Renal cortex interstitium (tissue), 15 donors: ENCODE measurements around the gene TNNI3. TPM values are rescaled to one million over a fixed set of nuclear protein-coding genes. Genes with fewer than 3 reads are reported as not detected.
"Not testable (repeated sequence)": the region's sequence is repeated elsewhere in the genome, so short reads cannot be mapped to it uniquely, and the experiment has no call there.

Experiments used
- DNase-seq, 11 donors: peaks; one replicate each; pipeline ENCODE4 v3.0.0-alpha.2; 2013; ENCODE audit warnings: low read depth in 9 of 11, low spot score in 4 of 11; ENCODE audit errors: extremely low read depth in 1 of 11
- long read RNA-seq, 16 experiments: transcript quantifications; one replicate each; lab custom pipeline, GENCODE V29; 2026
- polyA plus RNA-seq, 3 donors: library from polyadenylated mRNA; unstranded; fragments of 120-200 nt; gene quantifications; one replicate each; pipeline ENCODE4 v1.2.1, GENCODE V29; 2013; ENCODE audit not compliant: insufficient read length in 3 of 3

Gene TNNI3
- polyA plus RNA-seq = 1 to 10 TPM; 3.4 to 3.7 (median 3.5) TPM
- long read RNA-seq, donor 1, partial matches to known transcripts = 0 of 5 reads
- long read RNA-seq, donor 1, other reads (novel, unspliced or antisense) = 0 of 5 reads
- long read RNA-seq, donor 2, partial matches to known transcripts = 0 of 2 reads
- long read RNA-seq, donor 2, other reads (novel, unspliced or antisense) = 0 of 2 reads
- long read RNA-seq, donor 3, transcript TNNI3-207 (5 exons, 669 nt) = major isoform, 5 of 6 reads
- long read RNA-seq, donor 3, partial matches to known transcripts = 0 of 6 reads
- long read RNA-seq, donor 3, other reads (novel, unspliced or antisense) = 0 of 6 reads
- long read RNA-seq, donor 4, partial matches to known transcripts = 0 of 4 reads
- long read RNA-seq, donor 4, other reads (novel, unspliced or antisense) = 0 of 4 reads
- long read RNA-seq, donor 5, partial matches to known transcripts = 0 of 5 reads
- long read RNA-seq, donor 5, other reads (novel, unspliced or antisense) = 0 of 5 reads
- long read RNA-seq, donor 6, partial matches to known transcripts = 0 of 1 reads
- long read RNA-seq, donor 6, other reads (novel, unspliced or antisense) = 0 of 1 reads
- long read RNA-seq, donor 7, partial matches to known transcripts = 0 of 5 reads
- long read RNA-seq, donor 7, other reads (novel, unspliced or antisense) = 0 of 5 reads
- long read RNA-seq, donor 8, partial matches to known transcripts = 0 of 6 reads
- long read RNA-seq, donor 8, other reads (novel, unspliced or antisense) = 0 of 6 reads
- long read RNA-seq, donor 9, partial matches to known transcripts = 0 of 6 reads
- long read RNA-seq, donor 9, other reads (novel, unspliced or antisense) = 0 of 6 reads
- long read RNA-seq, donor 10, partial matches to known transcripts = 0 of 5 reads
- long read RNA-seq, donor 10, other reads (novel, unspliced or antisense) = 0 of 5 reads
- long read RNA-seq, donor 11, partial matches to known transcripts = 0 of 3 reads
- long read RNA-seq, donor 11, other reads (novel, unspliced or antisense) = 0 of 3 reads
- long read RNA-seq, donor 12 = 0 reads
- long read RNA-seq, donor 13, transcript TNNI3-202 (4 exons, 699 nt) = major isoform, 6 of 10 reads
- long read RNA-seq, donor 13, partial matches to known transcripts = 0 of 10 reads
- long read RNA-seq, donor 13, other reads (novel, unspliced or antisense) = 0 of 10 reads
- long read RNA-seq, donor 14, partial matches to known transcripts = 0 of 3 reads
- long read RNA-seq, donor 14, other reads (novel, unspliced or antisense) = 0 of 3 reads
- long read RNA-seq, donor 15 = 0 reads
- long read RNA-seq, donor 16, transcript TNNI3-207 (5 exons, 669 nt) = major isoform, 6 of 11 reads
- long read RNA-seq, donor 16, partial matches to known transcripts = 0 of 11 reads
- long read RNA-seq, donor 16, other reads (novel, unspliced or antisense) = 0 of 11 reads

GRCh38 chr19:55157064-55157908, at the start of gene TNNI3:
Gene TNNI3, minus strand, starts transcription at chr19:55157732. Its CDS starts 143 bp downstream, at chr19:55157589.
- DNase-seq = no peak

DNA sequence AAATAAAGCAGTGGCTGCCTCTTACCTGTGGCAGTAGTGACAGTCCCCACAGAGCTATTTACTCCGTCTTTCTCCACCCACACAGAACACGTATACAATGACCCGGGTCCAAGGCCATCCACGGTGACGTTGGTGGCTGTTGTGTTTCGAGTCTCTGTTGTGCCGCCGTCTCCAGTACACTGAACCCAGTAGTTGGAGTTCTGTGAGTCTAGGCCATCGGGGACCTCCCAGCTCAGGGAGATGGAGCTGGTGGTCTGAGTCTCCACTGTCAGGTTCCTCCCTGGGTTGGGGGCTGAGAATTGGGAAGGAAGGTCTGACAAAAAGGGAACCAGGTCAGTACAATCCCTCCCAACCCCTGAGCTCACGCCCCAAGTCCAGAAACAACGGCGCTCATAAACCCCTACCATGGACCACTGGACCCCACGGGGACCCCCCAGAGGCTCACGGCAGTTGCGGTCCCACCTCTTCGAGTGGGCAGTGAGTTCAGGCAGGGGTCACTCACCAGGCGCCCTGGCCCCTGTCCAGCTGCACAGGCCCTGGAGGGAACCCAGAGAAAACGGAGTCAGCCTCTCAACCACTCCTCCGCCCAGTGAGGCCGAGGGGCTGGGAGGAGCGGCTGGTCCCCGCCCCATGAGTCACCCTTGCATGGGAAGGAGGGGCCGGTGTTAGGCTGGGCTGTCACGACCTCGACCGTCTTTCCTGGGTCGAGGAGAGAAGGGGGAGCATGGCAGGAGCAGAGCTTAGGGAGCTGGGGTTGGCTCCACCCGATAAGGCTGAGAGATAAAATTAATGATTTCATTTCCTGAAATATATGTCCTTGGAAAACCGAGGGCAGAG, 49.4 kb upstream of the TNNI3 start:
- DNase-seq = peak in 6 of 11 donors; percentile 16 to 60 (median 30)

DNA sequence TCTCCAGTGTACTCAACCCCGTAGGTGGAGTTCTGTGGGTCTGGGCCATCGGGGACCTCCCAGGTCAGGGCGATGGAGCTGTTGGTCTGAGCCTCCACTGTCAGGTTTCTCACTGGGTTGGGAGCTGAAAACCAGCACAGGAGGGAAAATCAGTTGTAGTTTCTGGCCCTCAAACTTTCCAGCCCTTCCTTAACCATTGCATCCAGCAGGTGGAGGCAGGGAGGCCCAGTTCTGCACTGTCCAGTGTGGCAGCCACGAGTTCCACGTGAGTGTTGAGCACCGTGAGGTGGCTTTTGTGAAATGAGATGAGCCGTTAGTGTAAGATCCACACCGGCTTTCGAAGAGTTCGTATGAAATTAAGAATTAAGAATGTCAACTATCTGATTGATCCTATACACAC, 44.7 kb upstream of the TNNI3 start:
- not testable (repeated sequence) for DNase-seq

DNA sequence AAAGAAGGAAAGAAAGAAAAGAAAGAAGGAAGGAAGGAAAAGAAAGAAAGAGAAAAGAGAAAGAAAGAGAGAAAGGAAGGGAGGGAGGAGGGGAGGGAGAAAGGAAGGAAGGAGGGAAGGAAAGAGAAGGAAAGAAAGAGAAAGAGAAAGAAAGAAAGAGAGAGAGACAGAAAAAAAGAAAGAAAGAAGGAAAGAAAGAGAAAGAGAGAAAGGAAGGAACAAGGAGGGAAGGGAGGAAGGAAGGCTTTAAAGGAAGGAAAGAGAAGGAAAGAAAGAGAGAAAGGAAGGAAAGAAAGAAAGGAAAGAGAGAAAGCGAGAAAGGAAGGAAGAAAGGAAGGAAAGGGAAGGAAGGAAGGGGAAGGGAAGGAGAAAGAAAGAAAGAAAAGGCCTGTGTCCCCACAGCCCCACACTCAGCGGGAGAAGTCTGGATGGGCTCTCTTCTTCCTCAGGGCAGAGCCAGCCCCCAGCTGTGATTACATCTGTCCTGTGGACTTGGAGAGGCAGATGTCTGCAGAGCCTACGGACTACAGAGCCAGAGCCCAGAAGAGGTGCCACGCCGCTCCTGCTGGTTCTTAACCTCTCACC, 42.2 kb upstream of the TNNI3 start:
- DNase-seq = no peak

DNA sequence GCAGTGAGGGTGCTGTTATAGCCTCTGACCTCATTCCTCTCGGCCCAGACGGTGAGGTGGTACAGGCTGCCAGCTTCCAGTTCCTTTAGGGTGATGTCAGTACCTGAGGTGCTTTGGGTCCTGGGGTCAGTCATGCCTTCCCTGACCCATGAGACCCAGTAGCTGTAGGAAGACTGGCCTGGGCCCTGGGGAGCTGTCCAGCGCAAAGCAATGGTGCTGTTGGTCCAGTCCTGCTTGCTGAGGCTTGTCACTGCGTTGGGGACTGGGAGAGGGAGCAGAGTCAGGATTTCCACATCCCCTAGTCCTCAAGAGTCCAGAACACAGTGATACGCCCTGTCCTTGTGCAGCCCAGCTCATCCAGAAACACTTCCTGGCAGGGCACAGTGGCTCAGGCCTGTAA, 41.1 kb upstream of the TNNI3 start:
- DNase-seq = no peak

DNA sequence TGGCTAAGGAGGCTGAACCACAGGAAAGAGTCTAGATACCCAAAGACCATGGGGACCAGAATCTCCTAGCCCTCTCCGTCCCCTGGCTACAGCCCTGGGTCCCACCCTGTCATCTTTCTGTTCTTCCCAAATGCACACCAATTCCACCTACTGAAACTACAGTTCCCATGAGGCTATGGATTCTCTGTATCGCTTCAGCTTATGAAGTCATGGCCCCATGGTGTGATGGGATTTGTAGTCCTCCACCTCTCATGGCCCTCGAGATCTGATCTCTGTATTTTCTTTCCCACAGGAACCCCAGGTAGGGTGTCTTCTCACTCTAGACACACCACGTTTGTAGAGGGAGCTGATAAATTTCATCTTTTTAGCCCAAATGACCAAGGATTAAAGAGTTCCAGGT, 40.0 kb upstream of the TNNI3 start:
- no peak for DNase-seq

- no peak for DNase-seq
These were observed 39.3 kb upstream of the TNNI3 start for GRCh38 chr19:55196803-55197202.

DNA sequence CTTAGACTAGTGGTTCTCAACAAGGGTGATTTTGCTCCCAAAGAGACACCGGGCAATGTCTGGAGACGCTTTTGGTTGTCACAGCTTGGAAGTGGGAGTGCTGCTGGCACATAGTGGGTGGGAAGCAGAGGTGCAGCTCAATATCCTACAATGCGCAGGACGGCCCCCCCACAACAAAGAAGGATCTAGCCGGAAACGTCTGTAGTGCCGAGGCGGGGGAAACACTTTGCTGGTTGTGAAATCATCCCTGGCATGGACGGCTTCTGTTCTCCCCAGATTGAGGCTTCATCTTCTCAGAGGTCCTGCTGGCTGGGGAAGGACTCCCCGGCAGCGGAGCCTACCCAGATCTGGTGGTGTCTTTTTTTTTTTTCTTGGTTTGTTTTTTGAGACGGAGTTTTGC, 35.9 kb upstream of the TNNI3 start:
- DNase-seq = no peak

DNA sequence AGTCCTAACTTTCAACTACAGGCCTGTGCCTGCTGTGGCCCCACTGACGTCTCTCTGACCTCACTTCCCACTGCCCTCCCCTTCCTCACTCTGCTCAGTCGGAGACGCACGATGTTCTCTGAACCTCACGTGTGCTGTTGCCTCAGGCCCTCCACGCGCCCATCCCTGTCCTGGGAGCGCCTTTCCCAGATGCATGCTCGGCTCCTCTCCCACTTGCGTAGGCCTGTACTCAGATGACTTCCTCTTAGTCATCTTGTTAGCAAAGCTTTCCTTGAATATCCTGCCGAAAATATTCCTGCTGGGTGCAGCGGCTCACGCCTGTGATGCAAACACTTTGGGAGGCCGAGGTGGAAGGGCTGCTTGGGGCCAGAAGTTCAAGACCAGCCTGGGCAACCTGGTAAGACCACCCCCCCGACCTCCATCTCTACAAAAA, 31.9 kb upstream of the TNNI3 start:
- no peak for DNase-seq

- no peak for DNase-seq
These were observed 31.1 kb upstream of the TNNI3 start for GRCh38 chr19:55188625-55189024.

DNA sequence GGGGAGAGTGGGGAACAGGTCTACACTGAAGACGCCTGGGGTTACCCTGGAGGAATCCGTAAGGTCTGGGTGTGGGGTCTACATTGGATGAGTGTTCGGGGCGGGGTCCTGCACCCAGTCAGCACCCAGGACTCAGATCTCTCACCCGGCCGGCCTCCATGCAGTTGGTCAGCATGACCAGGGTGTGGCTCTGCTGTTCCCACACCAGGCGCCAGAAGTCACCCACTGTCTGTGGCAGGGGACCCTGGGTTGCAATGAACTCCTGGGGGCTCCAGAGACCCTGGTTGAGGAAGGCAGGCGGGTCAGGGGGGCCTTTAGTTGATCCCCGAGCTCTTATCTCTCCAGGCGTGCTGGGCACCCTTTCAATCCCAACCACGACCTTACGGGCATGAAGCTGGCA, 28.5 kb upstream of the TNNI3 start:
- DNase-seq = no peak

DNA sequence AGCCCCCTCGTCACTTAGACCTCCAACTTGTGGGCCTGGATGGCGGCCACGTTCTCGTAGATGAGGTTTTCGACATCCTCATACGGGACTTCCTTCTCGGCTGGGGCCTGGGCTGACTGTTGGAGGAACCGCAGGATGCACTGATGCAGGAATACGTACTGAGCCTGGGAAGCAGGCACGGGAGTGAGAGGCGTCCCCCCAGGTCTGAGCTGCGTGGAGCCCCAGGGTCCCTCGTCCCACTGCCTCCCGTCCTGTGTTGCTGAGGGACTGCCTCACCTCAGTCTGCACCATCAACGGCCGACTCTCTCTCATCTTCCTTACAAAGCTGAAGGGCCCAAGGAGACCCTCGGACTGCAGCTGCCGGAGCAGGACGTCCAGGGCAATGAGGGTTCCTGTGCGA, 24.2 kb upstream of the TNNI3 start:
- DNase-seq = no peak

GRCh38 chr19:55179606-55180484, 22.3 kb upstream of the TNNI3 start, which contains the start of gene SYT5:
Gene SYT5, minus strand, starts transcription at chr19:55180289. Its CDS starts 1,248 bp downstream, at chr19:55179041.
- DNase-seq = peak in 1 of 11 donors; percentile 44

- DNase-seq = peak in 8 of 11 donors; percentile 59 to 72 (median 70)
These were observed 21.5 kb upstream of the TNNI3 start for GRCh38 chr19:55178781-55179599.

- no peak for DNase-seq
These were observed 18.5 kb upstream of the TNNI3 start for GRCh38 chr19:55176076-55176475.
